ENCODE measurements around the gene ARMS2.

DNA sequence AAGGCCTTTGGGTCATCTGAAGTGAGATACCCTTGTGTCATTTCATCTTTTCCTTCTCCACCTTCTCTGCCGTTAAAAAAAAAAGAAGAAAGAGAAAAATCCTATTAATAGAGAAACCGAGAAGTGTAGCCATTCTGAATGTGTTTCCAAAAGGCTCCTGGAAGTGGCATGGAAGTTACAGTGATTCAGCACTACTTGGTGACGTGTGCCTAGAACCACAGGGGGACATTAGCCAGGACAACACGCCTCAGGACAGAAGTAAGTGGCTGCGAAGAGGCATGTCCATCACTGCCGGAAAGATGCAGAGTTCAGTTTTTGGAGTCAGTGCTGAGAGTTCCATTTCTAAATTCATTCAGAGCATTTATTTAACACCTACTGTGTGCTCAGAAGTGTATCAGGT is 13.2 kb downstream of the ARMS2 start:
- no peak for TF ChIP-seq CTCF (IDR thresholded peaks at IDR 0.05; ENCODE audit: low read length)
- TF ChIP-seq EZH2 (IDR thresholded peaks at IDR 0.05; ENCODE audit: borderline replicate concordance, low read length), result no peak

Data from OCI-LY1 (cell line).